Measurements from ENCODE around the gene CRHR1.

DNA sequence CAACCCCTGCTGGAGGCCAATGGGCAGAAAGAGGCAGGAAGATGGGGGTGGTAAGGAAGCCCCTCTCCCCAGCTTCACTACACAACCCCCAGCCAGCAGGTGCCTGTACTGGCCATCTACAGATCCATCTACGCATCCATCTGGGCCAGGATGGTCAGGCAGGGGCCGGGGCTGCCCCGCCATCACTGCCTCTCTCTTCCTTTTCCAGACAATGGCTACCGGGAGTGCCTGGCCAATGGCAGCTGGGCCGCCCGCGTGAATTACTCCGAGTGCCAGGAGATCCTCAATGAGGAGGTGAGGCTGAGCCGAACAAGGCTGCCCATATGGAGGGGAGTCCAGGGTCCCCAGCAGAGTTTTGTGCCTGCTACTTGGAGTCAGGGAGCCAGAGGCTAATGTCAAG is 37.0 kb downstream of the CRHR1 start:
- TF ChIP-seq, protein P1, sequence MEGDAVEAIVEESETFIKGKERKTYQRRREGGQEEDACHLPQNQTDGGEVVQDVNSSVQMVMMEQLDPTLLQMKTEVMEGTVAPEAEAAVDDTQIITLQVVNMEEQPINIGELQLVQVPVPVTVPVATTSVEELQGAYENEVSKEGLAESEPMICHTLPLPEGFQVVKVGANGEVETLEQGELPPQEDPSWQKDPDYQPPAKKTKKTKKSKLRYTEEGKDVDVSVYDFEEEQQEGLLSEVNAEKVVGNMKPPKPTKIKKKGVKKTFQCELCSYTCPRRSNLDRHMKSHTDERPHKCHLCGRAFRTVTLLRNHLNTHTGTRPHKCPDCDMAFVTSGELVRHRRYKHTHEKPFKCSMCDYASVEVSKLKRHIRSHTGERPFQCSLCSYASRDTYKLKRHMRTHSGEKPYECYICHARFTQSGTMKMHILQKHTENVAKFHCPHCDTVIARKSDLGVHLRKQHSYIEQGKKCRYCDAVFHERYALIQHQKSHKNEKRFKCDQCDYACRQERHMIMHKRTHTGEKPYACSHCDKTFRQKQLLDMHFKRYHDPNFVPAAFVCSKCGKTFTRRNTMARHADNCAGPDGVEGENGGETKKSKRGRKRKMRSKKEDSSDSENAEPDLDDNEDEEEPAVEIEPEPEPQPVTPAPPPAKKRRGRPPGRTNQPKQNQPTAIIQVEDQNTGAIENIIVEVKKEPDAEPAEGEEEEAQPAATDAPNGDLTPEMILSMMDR (IDR thresholded peaks at IDR 0.05; ENCODE audit: insufficient read depth, low read length, poor library complexity, severe bottlenecking) = no peak
- TF ChIP-seq EZH2phosphoT487 (conservative IDR thresholded peaks at IDR 0.05; ENCODE audit: low read length) = no peak
